HEK293 (cell line): ENCODE measurements around the gene ZNF234.

ENCODE experiments used
- CTCF ChIA-PET: fragments of 350-600 bp; formaldehyde crosslinking; extraction: SDS; loops from one replicate; lab custom pipeline; 2021; ENCODE audit warnings: antibody characterized with exemption; lab: Yijun Ruan, JAX
- POLR2A ChIA-PET: fragments of 300-600 bp; formaldehyde crosslinking; extraction: SDS; loops from one replicate; lab custom pipeline; 2020; ENCODE audit warnings: antibody characterized with exemption, inconsistent platforms; lab: Yijun Ruan, JAX
- H3K27ac ChIP-seq: fragments of 200-500 bp; sonication (Bioruptor generic); 2 replicates; pipeline ENCODE4 v1.5.1; 2014; ENCODE audit warnings: low read depth, low read length, control low read depth, inconsistent platforms; ENCODE audit errors: extremely low read depth
- H3K36me3 ChIP-seq, 2 experiments: fragments of 200-500 bp in 1 of 2; sonication (Bioruptor generic) in 1 of 2; 1 replicate in 1 of 2; 2 replicates in 1 of 2; pipeline ENCODE4 v1.5.1; 2014 to 2017; ENCODE audit warnings: inconsistent platforms in 2 of 2, low read length in 2 of 2; ENCODE audit not compliant: control insufficient read depth in 2 of 2, insufficient read depth in 1 of 2
- H3K4me1 ChIP-seq: fragments of 200-500 bp; sonication (Bioruptor generic); 2 replicates; pipeline ENCODE4 v1.5.1; 2014; ENCODE audit warnings: mild to moderate bottlenecking, low read length, inconsistent platforms; ENCODE audit not compliant: control insufficient read depth, insufficient read depth
- H3K4me3 ChIP-seq: 2 replicates; pipeline ENCODE4 v1.5.1; 2011; ENCODE audit warnings: low read depth, mild to moderate bottlenecking, control low read depth, low read length, moderate library complexity
- H3K9me3 ChIP-seq: fragments of 200-500 bp; sonication (Bioruptor generic); 2 replicates; pipeline ENCODE4 v1.5.1; 2014; ENCODE audit warnings: low read depth, low read length, inconsistent platforms; ENCODE audit not compliant: control insufficient read depth, insufficient read depth
- FEZF1 ChIP-seq: fragments of 450-650 bp; formaldehyde crosslinking; IDR thresholded peaks from 2 replicates; pipeline ENCODE4 v1.5.1; 2016; ENCODE audit warnings: missing biosample characterization, missing genetic modification characterization
- GLI2 ChIP-seq: fragments of 450-650 bp; formaldehyde crosslinking; IDR thresholded peaks from 2 replicates; pipeline ENCODE4; 2017; ENCODE audit warnings: missing biosample characterization, missing genetic modification characterization, low read depth, borderline replicate concordance
- IKZF3 ChIP-seq: fragments of 450-650 bp; IDR thresholded peaks from 2 replicates; pipeline ENCODE4 v1.5.0; 2018; ENCODE audit warnings: missing biosample characterization, mild to moderate bottlenecking, missing genetic modification characterization, moderate library complexity
- OSR2 ChIP-seq: fragments of 450-650 bp; formaldehyde crosslinking; IDR thresholded peaks from 2 replicates; pipeline ENCODE4 v1.5.1; 2016; ENCODE audit warnings: missing biosample characterization, missing genetic modification characterization
- SP2 ChIP-seq: fragments of 450-650 bp; formaldehyde crosslinking; IDR thresholded peaks from 2 replicates; pipeline ENCODE4 v1.5.1; 2016; ENCODE audit warnings: missing biosample characterization, missing genetic modification characterization
- SP7 ChIP-seq: fragments of 450-650 bp; formaldehyde crosslinking; IDR thresholded peaks from 2 replicates; pipeline ENCODE4 v1.5.1; 2016; ENCODE audit warnings: missing biosample characterization, missing genetic modification characterization
- TRIM28 ChIP-seq: IDR thresholded peaks from 2 replicates; pipeline ENCODE4 v1.6.1; 2011; ENCODE audit warnings: low read length, control low read depth, borderline replicate concordance
- ZBTB10 ChIP-seq: fragments of 450-650 bp; formaldehyde crosslinking; IDR thresholded peaks from 2 replicates; pipeline ENCODE4 v1.5.1; 2016; ENCODE audit warnings: missing biosample characterization, missing genetic modification characterization
- ZBTB17 ChIP-seq: fragments of 450-650 bp; formaldehyde crosslinking; IDR thresholded peaks from 2 replicates; pipeline ENCODE4 v1.5.1; 2016; ENCODE audit warnings: missing biosample characterization, missing genetic modification characterization
- ZBTB48 ChIP-seq: fragments of 450-650 bp; formaldehyde crosslinking; IDR thresholded peaks from 2 replicates; pipeline ENCODE4 v1.5.1; 2016; ENCODE audit warnings: missing biosample characterization, missing genetic modification characterization
- ZFP3 ChIP-seq: fragments of 450-650 bp; formaldehyde crosslinking; IDR thresholded peaks from 2 replicates; pipeline ENCODE4 v1.5.1; 2016; ENCODE audit warnings: low read depth, missing biosample characterization, missing genetic modification characterization
- ZNF10 ChIP-seq: fragments of 450-650 bp; formaldehyde crosslinking; IDR thresholded peaks from 2 replicates; pipeline ENCODE4 v1.5.1; 2017; ENCODE audit warnings: missing biosample characterization, missing genetic modification characterization
- ZNF114 ChIP-seq: fragments of 450-650 bp; formaldehyde crosslinking; IDR thresholded peaks from 2 replicates; pipeline ENCODE4 v1.5.0; 2017; ENCODE audit warnings: missing biosample characterization, missing genetic modification characterization
- ZNF132 ChIP-seq: fragments of 450-650 bp; formaldehyde crosslinking; IDR thresholded peaks from 2 replicates; pipeline ENCODE4 v1.5.1; 2017; ENCODE audit warnings: missing biosample characterization, missing genetic modification characterization, borderline replicate concordance
- ZNF133 ChIP-seq: fragments of 450-650 bp; formaldehyde crosslinking; IDR thresholded peaks from 2 replicates; pipeline ENCODE4 v1.5.1; 2016; ENCODE audit warnings: missing biosample characterization, missing genetic modification characterization
- ZNF175 ChIP-seq: fragments of 450-650 bp; formaldehyde crosslinking; IDR thresholded peaks from 2 replicates; pipeline ENCODE4 v1.5.1; 2016; ENCODE audit warnings: missing biosample characterization, missing genetic modification characterization
- ZNF223 ChIP-seq: fragments of 450-650 bp; formaldehyde crosslinking; IDR thresholded peaks from 2 replicates; pipeline ENCODE4 v1.5.1; 2016; ENCODE audit warnings: missing biosample characterization, missing genetic modification characterization
- ZNF23 ChIP-seq: fragments of 450-650 bp; formaldehyde crosslinking; IDR thresholded peaks from 2 replicates; pipeline ENCODE4 v1.5.1; 2016; ENCODE audit warnings: missing biosample characterization, missing genetic modification characterization, borderline replicate concordance
- ZNF239 ChIP-seq: fragments of 450-650 bp; formaldehyde crosslinking; IDR thresholded peaks from 2 replicates; pipeline ENCODE4 v1.5.1; 2016; ENCODE audit warnings: missing biosample characterization, missing genetic modification characterization
- ZNF24 ChIP-seq: fragments of 450-650 bp; formaldehyde crosslinking; IDR thresholded peaks from 2 replicates; pipeline ENCODE4 v1.5.1; 2016; ENCODE audit warnings: missing biosample characterization, missing genetic modification characterization
- ZNF266 ChIP-seq: fragments of 450-650 bp; formaldehyde crosslinking; IDR thresholded peaks from 2 replicates; pipeline ENCODE4 v1.5.1; 2016; ENCODE audit warnings: missing biosample characterization, missing genetic modification characterization, low read depth
- ZNF274 ChIP-seq, 2 experiments: fragments of 200-500 bp in 1 of 2; fragments of 450-650 bp in 1 of 2; sonication (Bioruptor generic) in 1 of 2; formaldehyde crosslinking in 1 of 2; IDR thresholded peaks; 2 replicates each; pipeline versions ENCODE4 v1.5.1 to v1.6.1; 2014 to 2016; ENCODE audit warnings: borderline replicate concordance in 1 of 2, inconsistent platforms in 1 of 2, low read length in 1 of 2, missing biosample characterization in 1 of 2, missing genetic modification characterization in 1 of 2
- ZNF426 ChIP-seq: fragments of 450-650 bp; formaldehyde crosslinking; IDR thresholded peaks from 2 replicates; pipeline ENCODE4 v1.5.1; 2017; ENCODE audit warnings: missing biosample characterization, missing genetic modification characterization, mild to moderate bottlenecking, inconsistent platforms, moderate library complexity
- ZNF48 ChIP-seq: fragments of 450-650 bp; formaldehyde crosslinking; IDR thresholded peaks from 2 replicates; pipeline ENCODE4 v1.5.1; 2016; ENCODE audit warnings: missing biosample characterization, missing genetic modification characterization
- ZNF501 ChIP-seq: fragments of 450-650 bp; formaldehyde crosslinking; IDR thresholded peaks from 2 replicates; pipeline ENCODE4 v1.5.1; 2016; ENCODE audit warnings: missing biosample characterization, missing genetic modification characterization
- ZNF514 ChIP-seq: fragments of 450-650 bp; formaldehyde crosslinking; IDR thresholded peaks from 2 replicates; pipeline ENCODE4 v1.5.1; 2016; ENCODE audit warnings: missing biosample characterization, missing genetic modification characterization
- ZNF548 ChIP-seq: fragments of 450-650 bp; formaldehyde crosslinking; IDR thresholded peaks from 2 replicates; pipeline ENCODE4 v1.5.1; 2016; ENCODE audit warnings: missing biosample characterization, missing genetic modification characterization
- ZNF560 ChIP-seq: fragments of 450-650 bp; formaldehyde crosslinking; IDR thresholded peaks from 2 replicates; pipeline ENCODE4 v1.5.1; 2017; ENCODE audit warnings: missing biosample characterization, missing genetic modification characterization, borderline replicate concordance
- ZNF629 ChIP-seq: fragments of 450-650 bp; formaldehyde crosslinking; IDR thresholded peaks from 2 replicates; pipeline ENCODE4 v1.5.1; 2017; ENCODE audit warnings: missing biosample characterization, missing genetic modification characterization
- ZNF645 ChIP-seq: fragments of 450-650 bp; formaldehyde crosslinking; IDR thresholded peaks from 2 replicates; pipeline ENCODE4; 2016; ENCODE audit warnings: missing biosample characterization, missing genetic modification characterization
- TF ChIP-seq, protein P1 (sequence below): fragments of 450-650 bp; formaldehyde crosslinking; IDR thresholded peaks from 2 replicates; pipeline ENCODE4 v1.5.1; 2016; ENCODE audit warnings: missing biosample characterization, missing genetic modification characterization, borderline replicate concordance

Gene ZNF234

DNA sequence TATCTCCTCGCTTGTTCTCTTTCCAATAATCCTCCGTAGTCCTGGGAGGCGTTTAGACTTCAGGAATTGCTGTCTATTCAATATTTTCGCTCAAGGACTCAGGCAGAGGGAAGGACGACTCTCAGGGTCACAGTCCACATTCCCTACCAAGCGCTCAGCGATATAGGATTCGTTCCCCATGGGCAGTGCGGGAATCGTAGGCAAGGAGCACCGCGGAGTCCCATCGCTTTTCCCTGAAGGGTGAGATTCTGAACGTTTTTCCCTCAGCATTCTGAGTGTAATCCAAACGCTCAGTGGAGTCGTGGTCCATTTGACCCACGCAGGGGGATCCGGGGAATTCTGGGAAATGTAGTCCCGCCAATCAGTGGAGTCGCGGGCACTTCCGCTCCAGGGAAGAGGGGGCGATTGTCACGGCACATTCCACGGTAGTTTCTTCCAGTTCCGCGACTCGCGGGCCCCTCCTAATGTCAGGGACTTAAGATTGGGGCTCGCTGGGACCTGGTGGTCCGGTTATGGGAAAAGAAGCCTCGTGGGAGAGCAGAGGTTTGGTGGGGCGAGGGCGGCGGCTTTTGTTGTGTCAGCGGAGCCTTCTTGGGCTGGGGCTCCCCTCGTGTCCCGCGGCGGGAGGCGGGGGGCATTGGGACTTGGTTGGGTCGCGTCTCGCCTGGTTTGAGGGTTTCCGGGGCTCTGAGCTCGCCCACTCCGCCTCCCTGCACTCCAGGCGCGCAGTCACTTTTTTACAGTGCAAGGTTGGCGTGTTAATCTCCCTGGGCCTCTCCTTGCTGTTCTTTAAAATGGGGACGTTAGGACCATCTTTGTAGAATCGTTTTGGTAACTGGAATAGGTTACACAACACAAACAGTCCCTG lies at the start of gene ZNF234:
Gene ZNF234, plus strand, starts transcription at position 364 of the 868 bp plus-strand sequence. CDS start 3,079 bp downstream, outside the sequence.
- H3K9me3 ChIP-seq, result no peaks in the 10 kb centered on the region
- peak within 1 kb of the TSS; percentile 71 for H3K27ac ChIP-seq
- H3K36me3 ChIP-seq, result peaks cover 24 to 46% of the 10 kb centered on the region in 2 experiments
- CTCF ChIA-PET, result interaction anchor here (0.5 to 0.9 kb wide), 3 partner anchors 10 to 189 kb away, joined by 3 read pairs; no protein-coding TSS in a partner anchor
- POLR2A ChIA-PET, result interaction anchor here (0.9 to 2.2 kb wide), 3 partner anchors 23 to 473 kb away, joined by 3 to 14 read pairs (median 3); partner anchors contain the start of genes ZNF226 and ZNF45
- peak within 1 kb of the TSS; percentile 56 for H3K4me3 ChIP-seq
- peaks cover 19% of the 10 kb centered on the region for H3K4me1 ChIP-seq
- no peak for TF ChIP-seq FEZF1 (tag by site-specific recombination)
- TF ChIP-seq ZNF24 (tag by site-specific recombination), result peak; percentile 80
- no peak for TF ChIP-seq ZNF239 (tag by site-specific recombination)
- TF ChIP-seq ZNF132, result no peak
- TF ChIP-seq ZNF274 (IDR thresholded peaks at IDR 0.05; ENCODE audit: low read length), result no peak
- no peak for TF ChIP-seq ZNF274 (tag by site-specific recombination; IDR thresholded peaks at IDR 0.05; ENCODE audit: borderline replicate concordance)
- TF ChIP-seq ZNF645 (tag by site-specific recombination), result 0 out of 2 replicates have a peak, but pooled peaks have one; percentile 75
- TF ChIP-seq ZNF629 (tag by site-specific recombination), result peak; percentile 73; the same call in 1 of the 2 replicates
- no peak for TF ChIP-seq ZNF223
- no peak for TF ChIP-seq OSR2 (tag by site-specific recombination)
- 0 out of 2 replicates have a peak, but pooled peaks have one; percentile 7 for TF ChIP-seq ZNF10 (tag by site-specific recombination)
- peak; percentile 100 for TF ChIP-seq ZBTB17 (tag by site-specific recombination)
- no peak for TF ChIP-seq ZNF48 (tag by site-specific recombination)
- no peak for TF ChIP-seq ZNF175
- no peak for TF ChIP-seq ZFP3 (tag by site-specific recombination)
- peak; percentile 88 for TF ChIP-seq ZNF501 (tag by site-specific recombination)
- peak; percentile 96 for TF ChIP-seq ZBTB10
- TF ChIP-seq ZNF114 (tag by site-specific recombination), result no peak
- TF ChIP-seq GLI2, result no peak; the same call in 1 of the 2 replicates
- peak; percentile 74 for TF ChIP-seq SP7 (tag by site-specific recombination)
- no peak; the same call in 1 of the 2 replicates for TF ChIP-seq ZNF133
- peak; percentile 68 for TF ChIP-seq ZBTB48 (tag by site-specific recombination)
- TF ChIP-seq TRIM28, result 0 out of 2 replicates have a peak, but pooled peaks have one; percentile 15
- no peak for TF ChIP-seq ZNF426 (tag by site-specific recombination)
- TF ChIP-seq ZNF548, result 0 out of 2 replicates have a peak, but pooled peaks have one; percentile 16
- TF ChIP-seq ZNF23, result no peak
- TF ChIP-seq, protein P1, sequence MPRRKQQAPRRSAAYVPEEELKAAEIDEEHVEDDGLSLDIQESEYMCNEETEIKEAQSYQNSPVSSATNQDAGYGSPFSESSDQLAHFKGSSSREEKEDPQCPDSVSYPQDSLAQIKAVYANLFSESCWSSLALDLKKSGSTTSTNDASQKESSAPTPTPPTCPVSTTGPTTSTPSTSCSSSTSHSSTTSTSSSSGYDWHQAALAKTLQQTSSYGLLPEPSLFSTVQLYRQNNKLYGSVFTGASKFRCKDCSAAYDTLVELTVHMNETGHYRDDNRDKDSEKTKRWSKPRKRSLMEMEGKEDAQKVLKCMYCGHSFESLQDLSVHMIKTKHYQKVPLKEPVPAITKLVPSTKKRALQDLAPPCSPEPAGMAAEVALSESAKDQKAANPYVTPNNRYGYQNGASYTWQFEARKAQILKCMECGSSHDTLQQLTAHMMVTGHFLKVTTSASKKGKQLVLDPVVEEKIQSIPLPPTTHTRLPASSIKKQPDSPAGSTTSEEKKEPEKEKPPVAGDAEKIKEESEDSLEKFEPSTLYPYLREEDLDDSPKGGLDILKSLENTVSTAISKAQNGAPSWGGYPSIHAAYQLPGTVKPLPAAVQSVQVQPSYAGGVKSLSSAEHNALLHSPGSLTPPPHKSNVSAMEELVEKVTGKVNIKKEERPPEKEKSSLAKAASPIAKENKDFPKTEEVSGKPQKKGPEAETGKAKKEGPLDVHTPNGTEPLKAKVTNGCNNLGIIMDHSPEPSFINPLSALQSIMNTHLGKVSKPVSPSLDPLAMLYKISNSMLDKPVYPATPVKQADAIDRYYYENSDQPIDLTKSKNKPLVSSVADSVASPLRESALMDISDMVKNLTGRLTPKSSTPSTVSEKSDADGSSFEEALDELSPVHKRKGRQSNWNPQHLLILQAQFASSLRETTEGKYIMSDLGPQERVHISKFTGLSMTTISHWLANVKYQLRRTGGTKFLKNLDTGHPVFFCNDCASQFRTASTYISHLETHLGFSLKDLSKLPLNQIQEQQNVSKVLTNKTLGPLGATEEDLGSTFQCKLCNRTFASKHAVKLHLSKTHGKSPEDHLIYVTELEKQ, result no peak
- no peak; the same call in 1 of the 2 replicates for TF ChIP-seq ZNF560
- peak; percentile 59 for TF ChIP-seq SP2
- peak; percentile 48; the same call in 1 of the 2 replicates for TF ChIP-seq ZNF266
- no peak for TF ChIP-seq ZNF514 (tag by site-specific recombination)
- peak; percentile 90 for TF ChIP-seq IKZF3 (tag by site-specific recombination)
